Endothelial cell of umbilical vein (primary cell): Measurements from ENCODE around the gene RFPL1.

Experiments
- CTCF ChIP-seq, 2 donors: IDR thresholded peaks; 1 replicate in 1 of 2; 2 replicates in 1 of 2; pipeline ENCODE4 v1.5.1; 2011; ENCODE audit warnings: low read length in 2 of 2, mild to moderate bottlenecking in 2 of 2, moderate library complexity in 2 of 2, control low read depth in 1 of 2, inconsistent platforms in 1 of 2, low read depth in 1 of 2; ENCODE audit not compliant: insufficient read depth in 1 of 2; ENCODE audit errors: extremely low read depth in 1 of 2
- EZH2 ChIP-seq: IDR thresholded peaks from 2 replicates; pipeline ENCODE4 v1.6.1; 2012; ENCODE audit warnings: borderline replicate concordance, low read depth, mild to moderate bottlenecking, moderate library complexity, low read length, inconsistent platforms; ENCODE audit not compliant: severe bottlenecking

- peak; percentile 73 to 78 for TF ChIP-seq CTCF (IDR thresholded peaks at IDR 0.05; ENCODE audit: extremely low read depth in 1 of 2, insufficient read depth in 1 of 2, low read depth in 1 of 2, low read length in 2 of 2)
- TF ChIP-seq EZH2 = no peak
These were observed 43.3 kb upstream of the RFPL1 start for GRCh38 chr22:29394931-29395581.
